T-helper 2 cell treated with Interferon-gamma antibody and Interleukin-4, amounts not matched to agents 5 μg/mL and 100 μg/mL, for 36 hours (primary cell): ENCODE data around the gene EDEM2.
A peak's percentile ranks its signal among the peaks of the same experiment; 100 is the strongest.
"Not testable (repeated sequence)": the region's sequence is repeated elsewhere in the genome, so short reads cannot be mapped to it uniquely, and the experiment has no call there.

Experiments
- DNase-seq: peaks from one replicate; pipeline ENCODE4 v3.0.0; 2021; ENCODE audit warnings: low spot score
- H3K27ac Mint-ChIP-seq: one replicate; pipeline ENCODE4 v1.8.0; 2021; ENCODE audit warnings: mild to moderate bottlenecking, mixed read lengths
- H3K27me3 Mint-ChIP-seq: one replicate; pipeline ENCODE4 v1.8.0; 2021; ENCODE audit warnings: low read depth, mixed read lengths
- H3K36me3 Mint-ChIP-seq: one replicate; pipeline ENCODE4 v1.8.0; 2021; ENCODE audit warnings: low read depth, mixed read lengths
- H3K4me1 Mint-ChIP-seq: one replicate; pipeline ENCODE4 v1.8.0; 2021; ENCODE audit warnings: low read depth, mixed read lengths
- H3K4me3 Mint-ChIP-seq: one replicate; pipeline ENCODE4 v1.8.0; 2022; ENCODE audit warnings: mild to moderate bottlenecking, moderate library complexity, mixed read lengths
- H3K9me3 Mint-ChIP-seq: one replicate; pipeline ENCODE4 v1.8.0; 2021; ENCODE audit warnings: mixed read lengths

The EDEM2 gene

DNA sequence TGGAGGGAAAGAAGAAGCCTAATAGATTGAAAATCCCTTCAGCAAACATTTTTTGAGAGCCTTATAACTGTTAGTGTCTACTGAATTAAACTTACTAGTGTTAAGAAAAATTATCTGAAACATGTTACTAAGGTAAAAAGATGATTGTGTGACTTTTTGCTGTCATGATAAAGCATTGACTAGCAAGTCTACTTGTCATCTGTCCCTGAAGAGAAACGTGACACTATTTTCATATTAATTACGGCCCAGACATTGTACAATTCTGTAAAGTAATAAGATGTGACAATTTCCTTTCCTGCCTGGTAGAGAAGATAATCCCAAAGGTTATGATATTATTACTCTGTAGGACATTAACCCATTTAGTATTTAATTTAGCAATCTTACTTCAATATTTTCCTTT lies 8.8 kb upstream of the EDEM2 start:
- Mint-ChIP-seq H3K27me3 (peaks cover 4% of the 10 kb centered on the region), H3K4me3 (no peak overlapping the region), H3K4me1 (no peaks in the 10 kb centered on the region), H3K9me3 (no peaks in the 10 kb centered on the region), H3K36me3 (no peaks in the 10 kb centered on the region), H3K27ac (no peak overlapping the region)
- DNase-seq, result no peak

DNA sequence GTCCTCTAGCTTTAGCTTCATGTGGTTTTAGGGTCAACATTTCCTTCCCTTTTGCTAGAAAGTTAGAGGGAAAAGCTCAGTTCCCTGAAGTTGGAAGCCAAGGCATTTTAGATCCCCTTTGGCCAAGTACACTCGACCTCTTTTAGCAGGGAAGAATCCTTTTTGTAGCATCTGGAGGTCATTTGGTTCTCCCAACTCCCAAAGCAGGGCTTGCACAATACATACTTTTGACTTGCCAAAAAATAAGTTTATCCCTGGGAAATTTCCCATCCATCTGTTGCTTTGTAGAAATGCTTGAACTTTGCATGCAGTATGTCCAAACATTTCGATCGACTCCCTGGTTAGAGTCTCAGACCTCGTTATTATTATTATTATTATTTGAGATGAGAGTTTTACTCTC lies 4.6 kb upstream of the EDEM2 start:
- Mint-ChIP-seq H3K9me3 (no peaks in the 10 kb centered on the region), H3K27ac (no peak overlapping the region), H3K27me3 (peaks cover 5% of the 10 kb centered on the region), H3K36me3 (no peaks in the 10 kb centered on the region), H3K4me1 (peaks cover 12% of the 10 kb centered on the region), H3K4me3 (no peak overlapping the region)
- no peak for DNase-seq

- H3K36me3 Mint-ChIP-seq, result peaks cover 2% of the 10 kb centered on the region
- no peak overlapping the region for H3K4me3 Mint-ChIP-seq
- peaks cover 16% of the 10 kb centered on the region for H3K4me1 Mint-ChIP-seq
- no peaks in the 10 kb centered on the region for H3K9me3 Mint-ChIP-seq
- H3K27me3 Mint-ChIP-seq, result peaks cover 5% of the 10 kb centered on the region
- DNase-seq, result no peak
- H3K27ac Mint-ChIP-seq, result no peak overlapping the region
These were observed 3.9 kb upstream of the EDEM2 start for GRCh38 chr20:35150846-35151579.

DNA sequence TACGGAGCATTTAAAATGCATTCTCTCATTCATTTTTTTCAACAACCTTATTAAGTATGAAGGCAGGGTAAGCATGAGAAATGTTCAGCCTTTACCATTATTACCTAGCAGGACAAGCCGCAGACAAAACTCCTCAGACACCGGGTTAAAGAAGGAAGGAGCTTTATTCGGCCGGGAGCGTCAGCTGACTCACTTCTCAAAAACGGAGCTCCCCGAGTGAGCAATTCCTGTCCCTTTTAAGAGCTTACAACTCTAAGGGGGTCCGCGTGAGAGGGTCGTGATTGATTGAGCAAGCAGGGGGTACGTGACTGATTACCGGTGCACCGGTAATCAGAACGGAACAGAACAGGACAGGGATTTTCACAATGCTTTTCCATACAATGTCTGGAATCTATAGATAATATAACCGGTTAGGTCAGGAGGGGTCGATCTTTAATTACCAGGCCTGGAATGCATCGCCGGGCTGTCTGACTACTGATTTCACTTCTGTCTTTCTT lies 487 bp upstream of the EDEM2 start:
- Mint-ChIP-seq H3K36me3 (peaks cover 13% of the 10 kb centered on the region), H3K4me1 (peaks cover 20% of the 10 kb centered on the region), H3K4me3 (peak overlapping the region; percentile 85), H3K27ac (peak overlapping the region; percentile 80)
- not testable (repeated sequence) for H3K9me3 Mint-ChIP-seq, H3K27me3 Mint-ChIP-seq, DNase-seq

DNA sequence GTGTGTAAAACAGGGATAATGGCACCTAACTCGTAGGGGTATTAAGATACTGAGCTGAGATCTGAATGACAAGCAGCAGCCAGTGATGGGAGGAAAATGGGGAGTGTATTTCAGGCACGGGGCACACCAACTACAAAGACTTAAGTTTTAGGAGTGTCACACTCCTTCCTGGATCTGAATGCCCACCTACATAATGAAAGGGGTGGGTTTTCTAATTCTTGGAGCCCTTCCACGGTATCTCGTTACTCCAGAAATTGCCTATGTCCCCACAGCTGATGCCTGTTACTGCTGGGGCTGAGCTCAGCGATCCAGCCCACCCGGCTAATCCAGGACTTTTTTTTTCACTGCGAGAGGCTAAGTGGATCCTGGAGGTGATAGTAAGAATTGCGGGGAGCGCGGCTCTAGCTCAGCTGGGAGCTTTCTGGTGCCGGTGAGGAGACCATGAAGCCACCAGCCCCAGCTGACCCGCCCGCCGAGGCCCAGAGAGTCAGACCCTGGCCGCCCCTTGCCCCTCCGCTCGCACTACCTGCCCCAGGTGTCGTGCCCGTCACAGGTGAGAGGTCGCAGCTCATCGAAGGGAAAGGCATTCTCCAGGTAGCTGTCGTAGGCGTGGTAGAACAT lies 727 bp downstream of the EDEM2 start:
- H3K27me3 Mint-ChIP-seq, result peaks cover 3% of the 10 kb centered on the region
- peak overlapping the region; percentile 80 for H3K27ac Mint-ChIP-seq
- peaks cover 15% of the 10 kb centered on the region for H3K36me3 Mint-ChIP-seq
- peaks cover 20% of the 10 kb centered on the region for H3K4me1 Mint-ChIP-seq
- no peak for DNase-seq
- H3K4me3 Mint-ChIP-seq, result peak overlapping the region; percentile 85
- no peaks in the 10 kb centered on the region for H3K9me3 Mint-ChIP-seq

- H3K4me3 Mint-ChIP-seq, result peak overlapping the region; percentile 47
- no peaks in the 10 kb centered on the region for H3K27me3 Mint-ChIP-seq
- no peak for DNase-seq
- H3K27ac Mint-ChIP-seq, result no peak overlapping the region
- H3K36me3 Mint-ChIP-seq, result peaks cover 17% of the 10 kb centered on the region
- H3K4me1 Mint-ChIP-seq, result peaks cover 22% of the 10 kb centered on the region
- H3K9me3 Mint-ChIP-seq, result no peaks in the 10 kb centered on the region
These were observed 2.0 kb downstream of the EDEM2 start for GRCh38 chr20:35145141-35145564.

- peaks cover 17% of the 10 kb centered on the region for H3K36me3 Mint-ChIP-seq
- no peak overlapping the region for H3K4me3 Mint-ChIP-seq
- no peak overlapping the region for H3K27ac Mint-ChIP-seq
- peaks cover 22% of the 10 kb centered on the region for H3K4me1 Mint-ChIP-seq
- no peak for DNase-seq
- no peaks in the 10 kb centered on the region for H3K9me3 Mint-ChIP-seq
- no peaks in the 10 kb centered on the region for H3K27me3 Mint-ChIP-seq
These were observed 2.4 kb downstream of the EDEM2 start for GRCh38 chr20:35144694-35145093.

DNA sequence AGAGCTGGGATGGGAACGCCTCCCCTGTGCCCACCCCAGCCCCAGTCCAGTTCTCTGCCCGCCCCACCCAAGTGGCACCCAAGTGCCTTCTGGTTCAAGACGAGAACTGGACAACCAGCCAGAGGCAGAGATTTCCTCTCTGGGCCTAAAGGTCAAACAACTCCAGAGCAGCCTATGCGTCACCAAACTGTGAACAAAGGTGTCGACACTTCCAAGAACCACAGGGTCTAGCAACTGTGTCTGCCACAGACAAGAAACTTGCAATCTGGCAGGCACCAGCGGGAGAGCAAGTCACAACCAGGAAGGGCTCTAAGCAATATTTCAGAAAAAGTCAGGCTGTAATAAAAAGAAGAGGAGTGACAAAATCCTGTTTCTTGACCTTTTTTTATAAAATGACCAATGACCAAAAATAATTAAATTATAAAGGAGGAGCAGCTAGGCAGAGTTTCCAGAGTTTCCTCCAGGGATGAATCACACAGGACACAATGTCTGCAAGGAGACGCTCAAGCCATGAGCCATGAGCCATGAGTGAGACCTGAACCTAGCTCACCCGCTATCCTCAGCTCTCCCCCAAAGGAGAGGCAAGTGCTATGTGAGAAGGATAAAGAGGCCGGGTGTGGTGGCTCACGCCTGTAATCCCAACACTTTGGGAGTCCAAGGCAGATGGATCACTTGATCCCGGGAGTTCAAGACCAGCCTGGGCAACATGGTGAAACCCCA lies 11.1 kb downstream of the EDEM2 start:
- H3K27ac Mint-ChIP-seq, result no peak overlapping the region
- no peak for DNase-seq
- peaks cover 1% of the 10 kb centered on the region for H3K4me1 Mint-ChIP-seq
- H3K27me3 Mint-ChIP-seq, result no peaks in the 10 kb centered on the region
- peaks cover 31% of the 10 kb centered on the region for H3K36me3 Mint-ChIP-seq
- H3K9me3 Mint-ChIP-seq, result no peaks in the 10 kb centered on the region
- no peak overlapping the region for H3K4me3 Mint-ChIP-seq

DNA sequence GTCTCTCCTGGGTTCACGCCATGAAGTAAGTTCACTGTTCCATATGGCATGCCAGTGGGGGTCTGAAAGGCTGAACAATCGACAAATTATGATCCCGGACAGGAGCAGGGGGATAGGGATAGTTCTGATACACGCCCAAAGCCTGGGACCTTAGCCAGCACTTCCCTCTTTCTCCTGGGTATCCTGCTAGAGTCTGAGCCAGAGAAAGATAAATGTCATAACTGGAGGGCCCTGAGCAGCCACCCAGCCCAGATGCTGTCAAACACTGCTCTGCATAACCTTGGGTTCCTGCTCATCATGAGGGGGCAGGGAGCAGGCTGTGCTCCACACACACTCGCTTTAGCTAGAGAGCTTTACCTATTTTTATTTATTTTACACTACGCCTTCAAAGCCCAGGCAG lies 12.3 kb downstream of the EDEM2 start:
- DNase-seq, result no peak
- Mint-ChIP-seq H3K27me3 (no peaks in the 10 kb centered on the region), H3K9me3 (no peaks in the 10 kb centered on the region), H3K4me3 (no peak overlapping the region), H3K27ac (no peak overlapping the region), H3K36me3 (peaks cover 34% of the 10 kb centered on the region), H3K4me1 (no peaks in the 10 kb centered on the region)

- peaks cover 34% of the 10 kb centered on the region for H3K36me3 Mint-ChIP-seq
- H3K9me3 Mint-ChIP-seq, result no peaks in the 10 kb centered on the region
- H3K4me1 Mint-ChIP-seq, result no peaks in the 10 kb centered on the region
- H3K27ac Mint-ChIP-seq, result no peak overlapping the region
- DNase-seq, result no peak
- no peak overlapping the region for H3K4me3 Mint-ChIP-seq
- no peaks in the 10 kb centered on the region for H3K27me3 Mint-ChIP-seq
These were observed 12.7 kb downstream of the EDEM2 start for GRCh38 chr20:35134472-35134871.

- no peak overlapping the region for H3K4me3 Mint-ChIP-seq
- no peak overlapping the region for H3K27ac Mint-ChIP-seq
- no peak for DNase-seq
- peaks cover 34% of the 10 kb centered on the region for H3K36me3 Mint-ChIP-seq
- H3K27me3 Mint-ChIP-seq, result no peaks in the 10 kb centered on the region
- no peaks in the 10 kb centered on the region for H3K9me3 Mint-ChIP-seq
- H3K4me1 Mint-ChIP-seq, result no peaks in the 10 kb centered on the region
These were observed 13.4 kb downstream of the EDEM2 start for GRCh38 chr20:35133735-35134134.

DNA sequence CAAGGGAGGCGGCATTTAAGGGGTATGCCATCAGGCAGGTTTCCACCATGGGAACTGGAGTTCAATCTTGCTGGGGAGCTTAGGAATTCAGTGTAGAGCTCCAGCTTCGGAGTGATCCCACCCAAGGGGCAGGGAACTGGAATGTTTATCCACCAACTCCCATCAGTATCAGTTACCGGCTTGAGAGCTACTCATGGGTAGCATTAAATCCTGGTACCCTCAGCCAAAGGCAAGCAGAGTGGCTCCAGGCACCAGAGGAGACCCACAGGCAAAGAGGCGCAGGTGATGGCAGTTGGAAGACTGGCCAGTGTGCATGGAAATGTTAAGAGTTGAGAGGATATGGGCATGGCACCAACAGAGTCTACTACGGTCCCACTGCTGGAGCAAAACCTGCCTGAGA lies 14.1 kb downstream of the EDEM2 start:
- Mint-ChIP-seq H3K36me3 (peaks cover 33% of the 10 kb centered on the region), H3K27ac (no peak overlapping the region), H3K9me3 (no peaks in the 10 kb centered on the region), H3K4me1 (no peaks in the 10 kb centered on the region), H3K27me3 (no peaks in the 10 kb centered on the region), H3K4me3 (no peak overlapping the region)
- no peak for DNase-seq

GRCh38 chr20:35131934-35132333 lies 15.2 kb downstream of the EDEM2 start:
- Mint-ChIP-seq H3K27me3 (no peaks in the 10 kb centered on the region), H3K9me3 (no peaks in the 10 kb centered on the region), H3K27ac (no peak overlapping the region), H3K36me3 (peaks cover 31% of the 10 kb centered on the region), H3K4me3 (no peak overlapping the region), H3K4me1 (no peaks in the 10 kb centered on the region)
- DNase-seq, result no peak

DNA sequence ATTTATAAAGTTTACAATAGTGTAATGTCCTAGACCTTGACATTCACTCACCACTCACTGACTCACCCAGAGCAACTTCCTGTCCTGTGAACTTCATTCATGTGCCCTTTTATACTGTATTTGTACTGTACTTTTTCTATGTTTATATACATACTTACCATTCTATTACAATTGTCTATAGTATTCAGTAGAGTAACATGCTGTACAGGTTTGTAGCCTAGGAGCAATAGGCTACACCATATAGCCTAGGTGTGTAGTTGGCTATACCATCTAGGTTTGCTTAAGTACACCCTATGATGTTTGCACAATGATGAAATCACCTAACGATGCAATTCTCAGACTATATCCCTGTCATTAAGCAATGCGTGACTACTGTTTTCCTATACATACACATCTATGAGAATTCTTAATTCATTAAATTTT lies 17.5 kb downstream of the EDEM2 start:
- H3K27ac Mint-ChIP-seq, result no peak overlapping the region

More for the DNA sequence above, 17.5 kb downstream of the EDEM2 start:
- H3K4me3 Mint-ChIP-seq, result no peak overlapping the region
- H3K36me3 Mint-ChIP-seq, result peaks cover 41% of the 10 kb centered on the region
- no peaks in the 10 kb centered on the region for H3K4me1 Mint-ChIP-seq
- no peaks in the 10 kb centered on the region for H3K9me3 Mint-ChIP-seq
- no peak for DNase-seq
- H3K27me3 Mint-ChIP-seq, result no peaks in the 10 kb centered on the region
